A673 (cell line): ENCODE measurements around the gene MCCD1.

ENCODE experiments used
- EZH2 ChIP-seq: fragments of 200-600 bp; sonication (generic); IDR thresholded peaks from 2 replicates; pipeline ENCODE4 v1.6.1; 2017; ENCODE audit warnings: borderline replicate concordance, low read depth, mild to moderate bottlenecking, mixed read lengths, antibody characterized with exemption, low read length; ENCODE audit not compliant: poor library complexity, severe bottlenecking
- TF ChIP-seq, protein P1 (sequence below): fragments of 300-800, 200-600 bp; sonication (generic); conservative IDR thresholded peaks from 2 replicates; pipeline ENCODE4 v1.5.1; 2017; ENCODE audit warnings: low read depth, mild to moderate bottlenecking, antibody characterized with exemption, low read length, moderate library complexity, mixed read lengths

DNA sequence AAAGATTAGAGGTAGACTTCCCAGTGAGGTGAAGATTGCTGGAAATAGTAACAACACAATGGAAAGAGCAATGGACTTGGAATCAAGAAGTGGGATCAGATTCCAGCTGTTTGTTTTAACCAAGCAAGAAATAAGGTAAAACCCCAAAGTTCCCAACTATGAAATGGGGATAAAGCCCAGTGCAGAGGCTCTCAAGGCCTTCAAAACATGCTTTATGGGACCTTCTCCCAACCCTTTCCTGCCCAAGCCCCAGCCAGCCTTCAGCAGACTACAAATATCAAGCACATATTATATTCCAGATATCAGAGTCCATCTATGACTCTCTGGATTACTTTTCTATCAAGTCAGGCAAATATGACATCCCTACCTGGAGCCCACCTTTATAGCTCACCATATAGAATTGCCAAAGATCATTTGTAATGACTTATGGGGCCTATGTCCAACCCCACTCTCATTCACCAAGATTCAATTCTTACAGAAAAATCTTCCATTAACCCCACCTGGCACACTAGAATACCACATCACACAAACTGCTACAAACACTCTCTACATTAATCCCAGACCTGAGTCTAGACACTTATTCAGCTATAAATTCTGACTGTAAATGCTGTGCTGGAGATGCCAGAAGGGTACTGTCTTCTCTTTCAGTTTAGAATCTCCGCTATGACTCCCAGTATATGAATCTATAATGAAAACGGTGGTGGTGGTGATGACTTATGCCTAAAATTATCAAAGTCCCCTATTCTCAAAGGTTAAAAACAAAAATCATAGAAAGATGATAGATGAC is 7.0 kb downstream of the MCCD1 start:
- TF ChIP-seq, protein P1, sequence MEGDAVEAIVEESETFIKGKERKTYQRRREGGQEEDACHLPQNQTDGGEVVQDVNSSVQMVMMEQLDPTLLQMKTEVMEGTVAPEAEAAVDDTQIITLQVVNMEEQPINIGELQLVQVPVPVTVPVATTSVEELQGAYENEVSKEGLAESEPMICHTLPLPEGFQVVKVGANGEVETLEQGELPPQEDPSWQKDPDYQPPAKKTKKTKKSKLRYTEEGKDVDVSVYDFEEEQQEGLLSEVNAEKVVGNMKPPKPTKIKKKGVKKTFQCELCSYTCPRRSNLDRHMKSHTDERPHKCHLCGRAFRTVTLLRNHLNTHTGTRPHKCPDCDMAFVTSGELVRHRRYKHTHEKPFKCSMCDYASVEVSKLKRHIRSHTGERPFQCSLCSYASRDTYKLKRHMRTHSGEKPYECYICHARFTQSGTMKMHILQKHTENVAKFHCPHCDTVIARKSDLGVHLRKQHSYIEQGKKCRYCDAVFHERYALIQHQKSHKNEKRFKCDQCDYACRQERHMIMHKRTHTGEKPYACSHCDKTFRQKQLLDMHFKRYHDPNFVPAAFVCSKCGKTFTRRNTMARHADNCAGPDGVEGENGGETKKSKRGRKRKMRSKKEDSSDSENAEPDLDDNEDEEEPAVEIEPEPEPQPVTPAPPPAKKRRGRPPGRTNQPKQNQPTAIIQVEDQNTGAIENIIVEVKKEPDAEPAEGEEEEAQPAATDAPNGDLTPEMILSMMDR: no peak
- TF ChIP-seq EZH2: no peak
